SK-N-MC (cell line): ENCODE results near the gene CADPS2.

Experiments used
- EZH2 ChIP-seq: fragments of 200-600 bp; sonication (generic); IDR thresholded peaks from one replicate; pipeline ENCODE4 v1.6.1; 2017; ENCODE audit warnings: antibody characterized with exemption
- POLR2AphosphoS5 ChIP-seq: IDR thresholded peaks from 2 replicates; pipeline ENCODE4 v1.6.1; 2012; ENCODE audit warnings: mild to moderate bottlenecking, low read depth, low read length, borderline replicate concordance

DNA sequence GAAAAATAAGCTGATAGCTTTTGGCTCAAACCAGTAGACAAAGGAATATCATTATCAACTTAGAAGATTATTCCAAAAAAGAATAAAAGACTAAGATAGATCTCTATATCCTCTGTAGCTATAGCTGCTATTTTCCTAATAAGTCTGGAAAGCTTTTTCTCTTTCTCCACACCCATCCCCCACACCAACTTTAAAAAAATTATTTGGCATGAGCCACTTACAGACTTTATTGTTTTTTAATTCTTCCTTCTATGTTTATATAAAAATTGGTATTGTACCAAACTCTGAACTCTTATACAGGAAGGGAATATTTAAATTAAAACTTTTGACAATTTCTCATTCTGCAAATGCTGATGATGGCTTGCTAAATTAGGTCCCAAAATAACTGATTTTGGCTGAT lies 330.0 kb downstream of the CADPS2 start:
- TF ChIP-seq EZH2 (no peak), POLR2AphosphoS5 (no peak)
